Activated CD8-positive, alpha-beta memory T cell treated with anti-CD3 and anti-CD28 coated beads, Interleukin-2, amount 50 U/mL, for 24 hours (primary cell): ENCODE data around the gene NT5C2.
"Not testable (repeated sequence)": the region's sequence is repeated elsewhere in the genome, so short reads cannot be mapped to it uniquely, and the experiment has no call there.

Source experiments
- DNase-seq: peaks from one replicate; pipeline ENCODE4 v3.0.0-alpha.2; 2020; ENCODE audit errors: extremely low read depth

Gene NT5C2

GRCh38 chr10:103086799-103087198 lies 106.3 kb downstream of the NT5C2 start:
- DNase-seq = no peak

DNA sequence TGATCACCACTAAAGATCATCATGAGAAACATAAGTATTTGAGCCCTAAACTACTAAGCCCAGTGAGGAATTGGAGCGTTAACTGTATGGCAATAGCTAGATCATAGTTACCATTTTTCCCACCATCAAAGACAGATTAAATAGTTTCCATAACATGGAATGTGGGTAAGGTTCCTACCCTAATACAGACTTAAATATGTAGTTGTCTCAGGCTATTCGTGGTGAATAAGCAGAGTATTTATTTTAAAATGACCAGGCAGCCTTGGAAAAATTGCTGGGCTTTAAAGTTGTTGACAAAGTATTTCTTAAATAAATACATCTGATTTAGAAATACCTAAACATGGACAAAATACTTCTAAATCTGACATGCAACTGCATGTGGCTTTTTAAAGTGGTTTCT lies 106.8 kb downstream of the NT5C2 start:
- DNase-seq = no peak

GRCh38 chr10:103083977-103084320 lies 109.1 kb downstream of the NT5C2 start:
- DNase-seq = no peak

- no peak for DNase-seq
Observed at GRCh38 chr10:103083266-103083976, 109.7 kb downstream of the NT5C2 start.

- DNase-seq = no peak
Observed at GRCh38 chr10:103082683-103083082, 110.4 kb downstream of the NT5C2 start.

DNA sequence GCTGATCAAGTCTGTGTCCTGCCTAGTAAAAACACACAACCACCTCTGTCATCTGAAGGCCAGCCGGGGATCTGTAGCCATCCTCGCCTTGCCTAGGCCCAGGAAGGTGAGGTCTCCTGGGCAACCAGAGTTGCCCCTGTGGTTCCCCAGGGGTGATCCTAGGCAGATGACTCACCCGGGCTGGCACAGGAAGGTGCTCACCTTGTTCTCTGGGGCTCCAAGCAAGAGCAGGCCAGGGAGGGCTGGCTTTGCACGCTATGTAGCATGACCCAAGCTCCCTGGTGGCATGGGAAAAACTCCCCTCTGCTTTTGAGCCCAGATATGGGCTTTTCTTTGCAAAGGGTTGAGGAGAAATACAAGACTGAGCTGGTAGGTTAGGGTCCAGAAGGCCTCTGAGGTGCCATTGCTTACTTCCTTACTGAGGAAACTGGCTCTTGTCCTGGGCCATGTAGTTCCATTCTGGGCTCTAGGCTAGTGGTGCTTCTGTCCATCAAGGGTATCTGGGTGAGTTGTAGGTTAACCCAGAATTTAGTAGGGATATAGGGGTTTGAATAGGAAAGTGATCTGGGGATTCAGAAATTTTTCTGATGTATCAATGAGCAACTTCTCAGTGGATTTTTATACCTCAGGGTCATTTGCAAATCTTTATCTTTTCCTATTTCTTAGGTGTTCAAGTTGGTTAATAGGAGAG lies 112.0 kb downstream of the NT5C2 start:
- DNase-seq = no peak

DNA sequence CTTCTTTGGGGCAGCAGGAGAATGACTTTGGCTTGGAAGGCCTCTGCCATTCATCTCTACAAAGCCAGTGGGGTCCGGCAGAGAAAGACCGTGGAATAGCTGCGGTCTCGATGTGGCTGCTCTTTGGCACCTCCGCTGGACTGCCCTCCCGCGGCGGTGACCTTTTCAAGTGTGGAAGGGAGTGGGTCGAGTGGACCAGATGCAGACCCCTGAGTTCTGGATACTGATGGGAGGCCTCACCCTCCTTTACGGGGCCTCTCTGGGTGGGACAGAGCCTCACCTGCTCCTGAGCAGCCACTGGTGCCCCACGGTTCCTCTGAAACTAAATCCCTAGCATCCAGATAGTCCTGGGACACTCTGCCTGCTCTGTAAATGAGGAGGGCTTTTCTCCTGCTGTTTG lies 113.1 kb downstream of the NT5C2 start:
- DNase-seq = no peak

- no peak for DNase-seq
Observed at GRCh38 chr10:103079100-103079499, 114.0 kb downstream of the NT5C2 start.

- DNase-seq = no peak
Observed at GRCh38 chr10:103078676-103079075, 114.4 kb downstream of the NT5C2 start.

GRCh38 chr10:103078309-103078615 lies 114.8 kb downstream of the NT5C2 start:
- DNase-seq = no peak

GRCh38 chr10:103077491-103078308 lies 115.4 kb downstream of the NT5C2 start:
- DNase-seq = no peak

GRCh38 chr10:103077020-103077419 lies 116.1 kb downstream of the NT5C2 start:
- DNase-seq = no peak

DNA sequence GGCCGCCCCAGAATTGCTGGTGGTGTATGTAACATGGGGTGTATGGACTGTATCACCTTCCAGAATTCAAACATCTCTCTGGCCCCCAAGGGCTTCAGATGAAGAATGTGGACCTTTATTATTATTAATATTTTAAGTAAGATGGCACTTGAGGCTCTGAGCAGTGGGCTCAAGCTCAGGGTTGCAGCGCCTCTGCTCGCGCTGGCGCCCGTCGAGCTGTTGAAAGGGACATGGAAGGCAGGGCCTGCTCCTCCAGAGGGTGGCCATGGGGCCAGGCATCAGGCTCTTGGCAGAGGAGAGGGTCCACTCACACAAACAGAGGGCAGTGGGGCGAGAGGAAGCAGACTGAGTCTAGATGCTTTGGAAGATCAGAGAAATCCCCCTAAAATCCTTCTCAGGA lies 120.2 kb downstream of the NT5C2 start:
- no peak for DNase-seq

- DNase-seq = no peak
Observed at GRCh38 chr10:103072276-103072675, 120.8 kb downstream of the NT5C2 start.

DNA sequence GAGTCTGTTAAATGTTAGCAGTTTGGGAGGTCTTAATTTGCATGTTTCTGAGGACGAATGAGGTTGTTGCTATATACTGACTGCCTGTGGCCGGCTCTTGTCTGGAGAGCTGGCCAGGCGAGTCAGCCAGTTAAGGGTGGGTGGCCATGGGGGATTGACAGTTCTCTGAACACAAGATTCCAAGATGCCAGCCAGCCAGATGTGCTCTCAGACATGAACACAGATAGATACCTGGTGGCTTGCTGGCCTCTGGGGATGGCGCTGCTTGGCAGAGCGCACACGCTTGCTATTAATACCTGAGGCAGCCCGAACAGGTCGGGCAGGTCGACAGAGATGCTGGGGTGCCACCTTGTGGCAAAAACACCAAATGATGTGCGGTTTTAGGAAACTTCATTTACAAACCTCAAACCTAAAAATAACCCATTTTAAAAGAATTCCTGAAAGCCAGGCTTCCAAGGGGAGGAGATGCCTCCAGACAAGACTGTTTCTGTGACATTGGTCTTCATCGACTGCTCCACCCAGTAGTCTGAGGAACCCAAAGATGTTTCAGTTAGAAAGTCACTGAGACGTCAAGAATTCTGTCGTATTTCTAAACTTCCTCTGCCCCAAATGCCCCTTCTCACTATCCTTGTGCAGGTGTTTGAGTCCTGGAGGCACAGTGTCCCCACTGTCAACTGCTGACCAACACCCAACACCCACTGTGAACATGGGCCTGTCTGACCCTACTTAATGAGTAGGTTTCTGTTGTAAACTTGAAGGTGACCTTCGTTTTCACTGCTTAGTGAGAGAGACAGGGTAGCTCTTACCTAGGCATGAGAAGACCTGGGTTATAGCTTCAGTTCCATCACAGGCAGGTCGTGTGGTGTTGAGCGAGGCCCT lies 123.4 kb downstream of the NT5C2 start:
- peak; percentile 35 for DNase-seq

- DNase-seq = no peak
Observed at GRCh38 chr10:103067956-103068355, 125.1 kb downstream of the NT5C2 start.

- DNase-seq = no peak
Observed at GRCh38 chr10:103067484-103067883, 125.6 kb downstream of the NT5C2 start.

GRCh38 chr10:103067099-103067477 lies 126.0 kb downstream of the NT5C2 start:
- not testable (repeated sequence) for DNase-seq

DNA sequence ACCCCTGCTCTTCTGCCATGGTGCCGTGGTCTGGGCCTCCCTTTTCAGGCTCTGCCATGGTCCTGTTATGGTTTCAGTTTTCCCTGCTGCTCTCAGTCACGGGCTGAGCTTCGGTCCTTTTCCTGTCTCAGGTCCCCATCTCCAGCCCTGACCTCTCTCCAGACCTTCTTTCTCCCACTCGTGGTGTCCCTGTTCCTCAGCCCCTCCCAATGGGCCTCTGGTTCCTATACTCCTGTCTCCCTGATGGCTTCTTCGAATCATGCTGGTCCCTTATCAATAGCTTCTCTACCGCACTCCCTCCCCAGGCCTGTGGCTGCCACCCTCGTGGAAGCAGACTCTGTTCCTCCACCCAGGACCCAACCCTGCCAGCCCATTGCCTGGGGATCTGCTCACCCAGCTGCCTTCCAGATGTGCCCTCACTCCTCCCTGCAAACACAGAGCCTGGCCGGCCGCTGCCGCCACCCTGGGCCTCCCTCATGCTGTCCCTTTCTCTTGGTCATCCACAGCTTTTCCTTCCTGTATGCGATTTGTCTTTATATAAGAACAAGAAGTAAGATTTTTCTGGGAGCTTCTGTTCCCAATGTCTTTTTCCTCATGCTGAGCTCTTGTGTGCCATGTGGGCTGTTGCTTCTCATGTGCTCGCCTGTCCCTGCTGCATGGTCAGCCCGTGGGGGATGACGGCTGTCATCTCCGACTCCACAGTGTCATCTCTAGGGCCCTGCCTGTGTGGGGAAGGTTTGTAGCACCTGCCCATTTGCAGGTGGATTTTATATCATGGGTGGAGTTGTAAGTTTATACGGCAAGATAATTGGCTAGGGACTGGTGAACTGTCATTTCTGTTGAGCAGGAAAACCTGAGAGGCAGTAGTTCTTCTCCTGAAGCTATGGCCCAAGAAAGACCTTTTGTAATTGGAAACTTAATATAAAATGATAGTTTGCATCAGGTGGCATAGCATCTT lies 126.7 kb downstream of the NT5C2 start:
- no peak for DNase-seq

DNA sequence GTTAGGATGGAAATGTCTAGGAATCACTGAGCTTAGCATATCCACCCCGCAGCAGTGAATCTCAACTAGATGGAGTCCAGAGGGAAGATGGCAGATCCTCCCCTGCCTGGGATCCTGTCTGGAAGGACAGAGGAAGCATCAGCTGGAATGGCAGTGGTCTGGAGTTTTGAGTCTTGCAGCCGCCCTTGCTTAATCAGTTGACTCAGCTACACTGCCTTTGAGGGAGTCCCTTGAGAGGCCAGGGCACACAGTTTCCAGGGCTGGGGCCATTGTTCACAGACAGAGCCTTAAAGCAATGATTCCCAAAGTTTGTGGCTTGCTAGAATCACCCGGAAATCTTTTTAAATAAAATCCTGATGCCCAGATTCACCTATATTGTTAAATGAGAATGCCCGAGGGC lies 128.1 kb downstream of the NT5C2 start:
- no peak for DNase-seq
